K562 (cell line): Measurements from ENCODE around the gene ZNHIT3. TPM values are rescaled to one million over a fixed set of nuclear protein-coding genes. Genes with fewer than 3 reads are reported as not detected.

ENCODE experiments used
- CCAR2 ChIP-seq: fragments of 200-400 bp; formaldehyde crosslinking; IDR thresholded peaks from 2 replicates; pipeline ENCODE4 v1.6.1; 2017; ENCODE audit warnings: mild to moderate bottlenecking, low read depth, low read length
- ESRRA ChIP-seq: fragments of 450-650 bp; IDR thresholded peaks from 2 replicates; pipeline ENCODE4 v1.6.1; 2014; ENCODE audit warnings: low read depth, mild to moderate bottlenecking, moderate library complexity, borderline replicate concordance
- FOXK1 ChIP-seq: sonication (generic); formaldehyde crosslinking; IDR thresholded peaks from 2 replicates; pipeline ENCODE4 v1.8.0; 2022; ENCODE audit warnings: missing genetic modification reagents, mild to moderate bottlenecking, borderline replicate concordance
- RHOXF2B ChIP-seq: fragments of 250-450 bp; sonication (Bioruptor Pico); conservative IDR thresholded peaks from 2 replicates; pipeline ENCODE4 v1.5.1; 2021
- SRSF3 ChIP-seq: fragments of 200-400 bp; formaldehyde crosslinking; IDR thresholded peaks from 2 replicates; pipeline ENCODE4 v1.6.1; 2016; ENCODE audit warnings: mild to moderate bottlenecking, low read length, moderate library complexity; ENCODE audit not compliant: insufficient read depth
- TAF9B ChIP-seq: fragments of 450-650 bp; IDR thresholded peaks from 2 replicates; pipeline ENCODE4 v1.6.1; 2018; ENCODE audit warnings: mild to moderate bottlenecking; ENCODE audit not compliant: partially characterized antibody
- polyA plus RNA-seq, 8 experiments: library from polyadenylated mRNA; depleted of rRNA in 4 of 8; stranded (reverse) in 5 of 8; unstranded in 3 of 8; fragments of >200 nt; fragmentation: Nextera tagmentation in 2 of 8; fragmentation: Illumina TruSeq in 1 of 8; extraction: Ambion mirVana in 2 of 8; extraction: Trizol in 1 of 8; gene quantifications; 2 replicates each; pipeline versions ENCODE4 v1.2.1 to v1.2.3, GENCODE V29; 2011 to 2014; ENCODE audit warnings: inconsistent platforms in 1 of 8, missing spikeins in 1 of 8
- total RNA-seq, 7 experiments: library from RNA; depleted of rRNA in 6 of 7; stranded (reverse); fragments of >200 nt in 6 of 7; fragmentation: Illumina TruSeq in 2 of 7; extraction: Trizol in 2 of 7; gene quantifications; 2 replicates each; pipeline versions ENCODE4 v1.2.1 to v1.2.3, GENCODE V29; 2011 to 2021; ENCODE audit warnings: low replicate concordance in 1 of 7
- TF ChIP-seq, protein P1 (sequence below): fragments of 450-650 bp; IDR thresholded peaks from 2 replicates; pipeline ENCODE4 v1.6.1; 2016; ENCODE audit warnings: low read depth
- TF ChIP-seq, protein P2 (sequence below): sonication (generic); formaldehyde crosslinking; IDR thresholded peaks from 2 replicates; pipeline ENCODE4 v1.8.0; 2022; ENCODE audit warnings: mild to moderate bottlenecking, missing genetic modification reagents
- TF ChIP-seq, protein P3 (sequence below): fragments of 450-650 bp; IDR thresholded peaks from 2 replicates; pipeline ENCODE4 v1.6.1; 2016; ENCODE audit warnings: antibody characterized with exemption
- TF ChIP-seq, protein P4 (sequence below): fragments of 250-450 bp; sonication (Bioruptor Pico); IDR thresholded peaks from 2 replicates; pipeline ENCODE4 v1.5.1; 2021; ENCODE audit warnings: mild to moderate bottlenecking
- TF ChIP-seq, protein P5 (sequence below): fragments of 450-650 bp; IDR thresholded peaks from 2 replicates; pipeline ENCODE4 v1.6.1; 2017; ENCODE audit warnings: antibody characterized with exemption

ZNHIT3 gene
- total and polyA plus RNA-seq, 9 of the 15 experiments (the other 6 are each of a cell fraction or from before 2014, with no cell fraction given) = 45.0 to 300 (median 88.4) TPM

DNA sequence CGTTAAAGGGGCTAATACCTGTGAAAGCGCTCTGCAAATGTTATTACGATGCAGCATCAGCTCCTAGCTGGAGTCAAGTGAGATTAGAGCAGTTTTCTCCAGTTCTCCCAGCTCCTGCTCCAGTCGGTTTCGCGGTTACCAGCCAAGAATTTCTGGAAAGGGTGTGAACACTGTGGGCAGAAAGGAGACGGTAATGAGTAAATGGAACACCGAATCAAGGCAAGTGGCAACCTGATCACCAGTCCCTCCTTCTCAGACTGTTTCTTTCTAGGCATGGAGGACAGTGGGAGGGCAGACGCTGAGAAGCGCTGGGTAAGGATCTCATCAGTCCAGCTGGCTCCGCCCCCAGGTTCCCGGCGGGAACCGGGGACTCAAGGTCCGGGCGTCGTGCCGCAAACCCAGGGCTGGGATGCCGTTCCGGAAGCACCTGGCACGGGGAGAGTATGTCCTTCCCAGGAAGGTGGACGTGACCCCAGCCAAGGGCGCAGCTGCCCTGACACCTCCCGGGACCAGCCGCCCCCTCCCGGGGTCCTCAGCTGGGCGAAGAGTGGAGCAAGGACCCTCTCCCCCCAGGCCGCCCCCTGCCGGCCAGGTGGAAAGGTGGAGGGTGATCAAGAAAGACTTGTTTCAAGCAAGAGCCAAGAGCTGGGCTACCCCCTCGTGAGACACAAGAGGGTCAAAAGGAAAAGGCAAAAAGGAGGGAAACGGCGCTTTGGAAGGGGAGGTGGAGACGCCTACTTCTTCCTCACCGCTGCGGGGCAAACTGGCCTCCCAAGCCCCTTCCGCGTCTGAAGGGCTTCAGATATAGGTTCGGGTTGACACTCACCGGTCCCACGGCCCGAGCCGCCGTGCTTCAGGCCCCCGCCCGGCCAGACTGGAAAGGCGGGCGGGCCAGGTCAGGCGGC is 47.7 kb downstream of the ZNHIT3 start (continued):
- TF ChIP-seq, protein P1, sequence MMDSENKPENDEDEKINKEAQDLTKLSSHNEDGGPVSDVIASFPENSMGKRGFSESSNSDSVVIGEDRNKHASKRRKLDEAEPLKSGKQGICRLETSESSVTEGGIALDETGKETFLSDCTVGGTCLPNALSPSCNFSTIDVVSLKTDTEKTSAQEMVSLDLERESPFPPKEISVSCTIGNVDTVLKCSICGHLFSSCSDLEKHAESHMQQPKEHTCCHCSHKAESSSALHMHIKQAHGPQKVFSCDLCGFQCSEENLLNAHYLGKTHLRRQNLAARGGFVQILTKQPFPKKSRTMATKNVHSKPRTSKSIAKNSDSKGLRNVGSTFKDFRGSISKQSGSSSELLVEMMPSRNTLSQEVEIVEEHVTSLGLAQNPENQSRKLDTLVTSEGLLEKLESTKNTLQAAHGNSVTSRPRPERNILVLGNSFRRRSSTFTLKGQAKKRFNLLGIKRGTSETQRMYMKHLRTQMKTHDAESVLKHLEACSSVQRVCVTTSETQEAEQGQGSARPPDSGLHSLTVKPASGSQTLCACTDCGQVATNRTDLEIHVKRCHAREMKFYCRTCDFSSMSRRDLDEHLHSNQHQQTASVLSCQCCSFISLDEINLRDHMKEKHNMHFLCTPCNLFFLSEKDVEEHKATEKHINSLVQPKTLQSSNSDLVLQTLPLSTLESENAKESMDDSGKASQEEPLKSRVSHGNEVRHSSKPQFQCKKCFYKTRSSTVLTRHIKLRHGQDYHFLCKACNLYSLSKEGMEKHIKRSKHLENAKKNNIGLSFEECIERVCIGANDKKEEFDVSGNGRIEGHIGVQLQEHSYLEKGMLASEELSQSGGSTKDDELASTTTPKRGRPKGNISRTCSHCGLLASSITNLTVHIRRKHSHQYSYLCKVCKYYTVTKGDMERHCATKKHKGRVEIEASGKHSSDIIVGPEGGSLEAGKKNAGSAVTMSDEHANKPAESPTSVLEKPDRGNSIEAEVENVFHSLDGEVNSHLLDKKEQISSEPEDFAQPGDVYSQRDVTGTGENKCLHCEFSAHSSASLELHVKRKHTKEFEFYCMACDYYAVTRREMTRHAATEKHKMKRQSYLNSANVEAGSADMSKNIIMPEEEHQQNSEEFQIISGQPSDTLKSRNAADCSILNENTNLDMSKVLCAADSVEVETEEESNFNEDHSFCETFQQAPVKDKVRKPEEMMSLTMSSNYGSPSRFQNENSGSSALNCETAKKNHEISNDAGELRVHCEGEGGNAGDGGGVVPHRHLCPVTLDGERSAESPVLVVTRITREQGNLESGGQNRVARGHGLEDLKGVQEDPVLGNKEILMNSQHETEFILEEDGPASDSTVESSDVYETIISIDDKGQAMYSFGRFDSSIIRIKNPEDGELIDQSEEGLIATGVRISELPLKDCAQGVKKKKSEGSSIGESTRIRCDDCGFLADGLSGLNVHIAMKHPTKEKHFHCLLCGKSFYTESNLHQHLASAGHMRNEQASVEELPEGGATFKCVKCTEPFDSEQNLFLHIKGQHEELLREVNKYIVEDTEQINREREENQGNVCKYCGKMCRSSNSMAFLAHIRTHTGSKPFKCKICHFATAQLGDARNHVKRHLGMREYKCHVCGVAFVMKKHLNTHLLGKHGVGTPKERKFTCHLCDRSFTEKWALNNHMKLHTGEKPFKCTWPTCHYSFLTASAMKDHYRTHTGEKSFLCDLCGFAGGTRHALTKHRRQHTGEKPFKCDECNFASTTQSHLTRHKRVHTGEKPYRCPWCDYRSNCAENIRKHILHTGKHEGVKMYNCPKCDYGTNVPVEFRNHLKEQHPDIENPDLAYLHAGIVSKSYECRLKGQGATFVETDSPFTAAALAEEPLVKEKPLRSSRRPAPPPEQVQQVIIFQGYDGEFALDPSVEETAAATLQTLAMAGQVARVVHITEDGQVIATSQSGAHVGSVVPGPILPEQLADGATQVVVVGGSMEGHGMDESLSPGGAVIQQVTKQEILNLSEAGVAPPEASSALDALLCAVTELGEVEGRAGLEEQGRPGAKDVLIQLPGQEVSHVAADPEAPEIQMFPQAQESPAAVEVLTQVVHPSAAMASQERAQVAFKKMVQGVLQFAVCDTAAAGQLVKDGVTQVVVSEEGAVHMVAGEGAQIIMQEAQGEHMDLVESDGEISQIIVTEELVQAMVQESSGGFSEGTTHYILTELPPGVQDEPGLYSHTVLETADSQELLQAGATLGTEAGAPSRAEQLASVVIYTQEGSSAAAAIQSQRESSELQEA = no peak
- TF ChIP-seq, protein P2, sequence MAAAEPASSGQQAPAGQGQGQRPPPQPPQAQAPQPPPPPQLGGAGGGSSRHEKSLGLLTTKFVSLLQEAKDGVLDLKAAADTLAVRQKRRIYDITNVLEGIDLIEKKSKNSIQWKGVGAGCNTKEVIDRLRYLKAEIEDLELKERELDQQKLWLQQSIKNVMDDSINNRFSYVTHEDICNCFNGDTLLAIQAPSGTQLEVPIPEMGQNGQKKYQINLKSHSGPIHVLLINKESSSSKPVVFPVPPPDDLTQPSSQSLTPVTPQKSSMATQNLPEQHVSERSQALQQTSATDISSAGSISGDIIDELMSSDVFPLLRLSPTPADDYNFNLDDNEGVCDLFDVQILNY = no peak
- TF ChIP-seq CCAR2 = no peak
- 0 out of 2 replicates have a peak, but pooled peaks have one; percentile 53 for TF ChIP-seq SRSF3
- no peak for TF ChIP-seq FOXK1 (CRISPR knock-in tag)
- TF ChIP-seq TAF9B = no peak
- TF ChIP-seq, protein P3, sequence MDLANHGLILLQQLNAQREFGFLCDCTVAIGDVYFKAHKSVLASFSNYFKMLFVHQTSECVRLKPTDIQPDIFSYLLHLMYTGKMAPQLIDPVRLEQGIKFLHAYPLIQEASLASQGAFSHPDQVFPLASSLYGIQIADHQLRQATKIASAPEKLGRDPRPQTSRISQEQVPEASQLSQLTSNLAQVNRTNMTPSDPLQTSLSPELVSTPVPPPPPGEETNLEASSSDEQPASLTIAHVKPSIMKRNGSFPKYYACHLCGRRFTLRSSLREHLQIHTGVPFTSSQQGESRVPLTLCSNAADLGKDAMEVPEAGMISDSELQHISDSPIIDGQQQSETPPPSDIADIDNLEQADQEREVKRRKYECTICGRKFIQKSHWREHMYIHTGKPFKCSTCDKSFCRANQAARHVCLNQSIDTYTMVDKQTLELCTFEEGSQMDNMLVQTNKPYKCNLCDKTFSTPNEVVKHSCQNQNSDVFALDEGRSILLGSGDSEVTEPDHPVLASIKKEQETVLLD = peak; percentile 57
- TF ChIP-seq, protein P4, sequence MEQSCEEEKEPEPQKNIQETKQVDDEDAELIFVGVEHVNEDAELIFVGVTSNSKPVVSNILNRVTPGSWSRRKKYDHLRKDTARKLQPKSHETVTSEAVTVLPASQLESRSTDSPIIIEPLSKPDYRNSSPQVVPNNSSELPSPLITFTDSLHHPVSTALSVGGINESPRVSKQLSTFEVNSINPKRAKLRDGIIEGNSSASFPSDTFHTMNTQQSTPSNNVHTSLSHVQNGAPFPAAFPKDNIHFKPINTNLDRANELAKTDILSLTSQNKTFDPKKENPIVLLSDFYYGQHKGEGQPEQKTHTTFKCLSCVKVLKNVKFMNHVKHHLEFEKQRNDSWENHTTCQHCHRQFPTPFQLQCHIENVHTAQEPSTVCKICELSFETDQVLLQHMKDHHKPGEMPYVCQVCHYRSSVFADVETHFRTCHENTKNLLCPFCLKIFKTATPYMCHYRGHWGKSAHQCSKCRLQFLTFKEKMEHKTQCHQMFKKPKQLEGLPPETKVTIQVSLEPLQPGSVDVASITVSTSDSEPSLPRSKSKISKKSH = no peak
- TF ChIP-seq, protein P5, sequence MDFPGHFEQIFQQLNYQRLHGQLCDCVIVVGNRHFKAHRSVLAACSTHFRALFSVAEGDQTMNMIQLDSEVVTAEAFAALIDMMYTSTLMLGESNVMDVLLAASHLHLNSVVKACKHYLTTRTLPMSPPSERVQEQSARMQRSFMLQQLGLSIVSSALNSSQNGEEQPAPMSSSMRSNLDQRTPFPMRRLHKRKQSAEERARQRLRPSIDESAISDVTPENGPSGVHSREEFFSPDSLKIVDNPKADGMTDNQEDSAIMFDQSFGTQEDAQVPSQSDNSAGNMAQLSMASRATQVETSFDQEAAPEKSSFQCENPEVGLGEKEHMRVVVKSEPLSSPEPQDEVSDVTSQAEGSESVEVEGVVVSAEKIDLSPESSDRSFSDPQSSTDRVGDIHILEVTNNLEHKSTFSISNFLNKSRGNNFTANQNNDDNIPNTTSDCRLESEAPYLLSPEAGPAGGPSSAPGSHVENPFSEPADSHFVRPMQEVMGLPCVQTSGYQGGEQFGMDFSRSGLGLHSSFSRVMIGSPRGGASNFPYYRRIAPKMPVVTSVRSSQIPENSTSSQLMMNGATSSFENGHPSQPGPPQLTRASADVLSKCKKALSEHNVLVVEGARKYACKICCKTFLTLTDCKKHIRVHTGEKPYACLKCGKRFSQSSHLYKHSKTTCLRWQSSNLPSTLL = no peak
- peak; percentile 46; the same call in 1 of the 2 replicates for TF ChIP-seq ESRRA
- no peak for TF ChIP-seq RHOXF2B (CRISPR knock-in tag)
